Naive B cell (primary cell): ENCODE results near the gene TLE3. TPM values are rescaled to one million over a fixed set of nuclear protein-coding genes. Genes with fewer than 3 reads are reported as not detected.

Source experiments
- ATAC-seq, 2 donors: fragments of 150-1000 bp; cut with Tn5 transposase; 2 replicates each; pipeline ENCODE4 v1.10.0; 2021; ENCODE audit warnings: low read depth in 2 of 2, mild to moderate bottlenecking in 2 of 2, moderate library complexity in 2 of 2
- DNase-seq: peaks from one replicate; pipeline ENCODE4 v3.0.0; 2022
- H3K27ac Mint-ChIP-seq, 6 donors: one replicate each; pipeline ENCODE4 v1.8.0; 2020 to 2022; ENCODE audit warnings: mild to moderate bottlenecking in 6 of 6, mixed read lengths in 6 of 6, moderate library complexity in 5 of 6, inconsistent platforms in 2 of 6
- H3K27me3 Mint-ChIP-seq, 3 donors: one replicate each; pipeline ENCODE4 v1.8.0; 2021 to 2022; ENCODE audit warnings: mixed read lengths in 3 of 3, mild to moderate bottlenecking in 1 of 3
- H3K36me3 Mint-ChIP-seq, 2 donors: one replicate each; pipeline ENCODE4 v1.8.0; 2020 to 2022; ENCODE audit warnings: mixed read lengths in 2 of 2, inconsistent platforms in 1 of 2, mild to moderate bottlenecking in 1 of 2
- H3K4me1 Mint-ChIP-seq, 3 donors: one replicate each; pipeline ENCODE4 v1.8.0; 2020 to 2022; ENCODE audit warnings: mixed read lengths in 3 of 3, inconsistent platforms in 1 of 3, mild to moderate bottlenecking in 1 of 3, moderate library complexity in 1 of 3
- H3K4me3 Mint-ChIP-seq, 8 donors: one replicate each; pipeline ENCODE4 v1.8.0; 2020 to 2022; ENCODE audit warnings: mild to moderate bottlenecking in 8 of 8, mixed read lengths in 8 of 8, moderate library complexity in 8 of 8, inconsistent platforms in 2 of 8
- H3K9me3 Mint-ChIP-seq, 7 donors: one replicate each; pipeline ENCODE4 v1.8.0; 2020 to 2022; ENCODE audit warnings: mixed read lengths in 7 of 7, mild to moderate bottlenecking in 5 of 7, inconsistent platforms in 2 of 7, moderate library complexity in 1 of 7
- polyA plus RNA-seq, 6 donors: library from polyadenylated mRNA; unstranded; fragments of 300-500 nt; fragmentation: Illumina TruSeq; gene quantifications; one replicate each; pipeline ENCODE4 v1.2.3, GENCODE V29; 2021; ENCODE audit warnings: low read depth in 6 of 6

Gene TLE3
- polyA plus RNA-seq, 6 donors from 2014 or later = 0.40 to 37.9 (median 15.8) TPM

GRCh38 chr15:70068783-70069565, 28.7 kb downstream of the TLE3 start:
- no peak overlapping the region for H3K4me3 Mint-ChIP-seq
- H3K27me3 Mint-ChIP-seq = no peaks in the 10 kb centered on the region
- no peaks in the 10 kb centered on the region for H3K9me3 Mint-ChIP-seq
- H3K36me3 Mint-ChIP-seq = peaks cover 37 to 57% of the 10 kb centered on the region in 2 donors
- peaks cover 38 to 42% (median 40%) of the 10 kb centered on the region in 3 donors for H3K4me1 Mint-ChIP-seq
- DNase-seq = no peak
- no peak for ATAC-seq
- H3K27ac Mint-ChIP-seq = peak overlapping the region in 1 of 6 donors; percentile 65

DNA sequence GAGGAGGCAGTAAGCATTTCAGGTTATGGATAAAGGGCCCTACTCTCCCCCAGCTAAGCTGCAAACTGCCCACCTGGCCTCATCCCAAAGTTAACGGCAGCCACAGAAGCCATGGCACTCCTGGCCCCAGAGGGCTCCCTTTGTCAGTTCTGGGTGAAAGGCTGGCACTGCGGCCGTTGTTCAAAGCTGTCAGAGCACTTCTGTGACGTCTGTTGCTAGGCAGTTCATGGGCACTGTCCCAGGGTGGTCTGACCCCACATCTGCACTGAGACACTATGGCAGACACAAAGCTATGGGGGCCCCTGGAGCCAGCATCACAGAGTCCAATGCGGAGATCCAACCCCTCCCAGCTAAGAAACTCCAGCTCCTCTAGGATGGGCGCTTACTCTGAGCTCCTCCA, 30.0 kb downstream of the TLE3 start:
- H3K27ac Mint-ChIP-seq = no peak overlapping the region
- ATAC-seq (no peak), DNase-seq (no peak)
- H3K4me3 Mint-ChIP-seq = no peak overlapping the region
- H3K36me3 Mint-ChIP-seq = peaks cover 24 to 44% of the 10 kb centered on the region in 2 donors
- peaks cover 25 to 29% (median 27%) of the 10 kb centered on the region in 3 donors for H3K4me1 Mint-ChIP-seq
- H3K27me3 Mint-ChIP-seq = no peaks in the 10 kb centered on the region
- no peaks in the 10 kb centered on the region for H3K9me3 Mint-ChIP-seq

- Mint-ChIP-seq H3K27ac (peak overlapping the region in 4 of 6 donors; percentile 34 to 63 (median 46)), H3K36me3 (peaks cover 24 to 38% of the 10 kb centered on the region in 2 donors), H3K4me3 (peak overlapping the region in 1 of 8 donors; percentile 47), H3K27me3 (no peaks in the 10 kb centered on the region), H3K9me3 (no peaks in the 10 kb centered on the region), H3K4me1 (peaks cover 19 to 23% (median 20%) of the 10 kb centered on the region in 3 donors)
- no peak for DNase-seq
- no peak for ATAC-seq
Measured at GRCh38 chr15:70067011-70067410, 30.7 kb downstream of the TLE3 start.

- Mint-ChIP-seq H3K36me3 (peaks cover 24 to 32% of the 10 kb centered on the region in 2 donors), H3K4me1 (peaks cover 14 to 17% (median 14%) of the 10 kb centered on the region in 3 donors), H3K27me3 (no peaks in the 10 kb centered on the region), H3K4me3 (no peak overlapping the region), H3K9me3 (no peaks in the 10 kb centered on the region), H3K27ac (peak overlapping the region in 1 of 6 donors; percentile 67)
- DNase-seq (no peak), ATAC-seq (no peak)
Measured at GRCh38 chr15:70066447-70066846, 31.3 kb downstream of the TLE3 start.

DNA sequence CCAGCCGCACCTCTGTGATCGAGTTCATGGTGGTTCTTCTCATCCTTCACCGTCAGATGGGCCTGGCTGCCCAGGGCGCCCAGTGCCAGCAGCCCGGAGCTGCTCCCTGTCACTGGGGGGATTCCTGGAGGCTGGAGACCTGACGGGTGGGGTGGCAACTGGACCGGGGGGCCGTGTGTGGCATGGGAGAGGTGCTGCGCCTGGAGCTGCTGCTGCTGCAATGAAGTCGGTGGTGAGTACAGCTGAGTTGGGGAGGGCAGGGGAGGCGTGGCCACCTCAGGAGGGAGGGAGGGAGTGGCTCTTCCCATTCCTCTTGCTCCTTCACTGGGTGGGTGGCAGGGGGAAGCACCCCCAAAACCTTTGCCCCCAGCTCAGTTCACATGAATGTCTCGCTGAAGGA, 31.7 kb downstream of the TLE3 start:
- H3K36me3 Mint-ChIP-seq = peaks cover 20 to 27% of the 10 kb centered on the region in 2 donors
- H3K27ac Mint-ChIP-seq = peak overlapping the region in 1 of 6 donors; percentile 67
- ATAC-seq = no peak
- H3K4me3 Mint-ChIP-seq = no peak overlapping the region
- H3K27me3 Mint-ChIP-seq = no peaks in the 10 kb centered on the region
- H3K4me1 Mint-ChIP-seq = peaks cover 10 to 13% (median 11%) of the 10 kb centered on the region in 3 donors
- no peak for DNase-seq
- H3K9me3 Mint-ChIP-seq = no peaks in the 10 kb centered on the region

GRCh38 chr15:70065006-70065722, 32.6 kb downstream of the TLE3 start:
- peaks cover 5 to 10% (median 10%) of the 10 kb centered on the region in 3 donors for H3K4me1 Mint-ChIP-seq
- peak overlapping the region in 2 of 6 donors; percentile 26 to 83 for H3K27ac Mint-ChIP-seq
- H3K36me3 Mint-ChIP-seq = peaks cover 11 to 20% of the 10 kb centered on the region in 2 donors
- no peaks in the 10 kb centered on the region for H3K9me3 Mint-ChIP-seq
- H3K27me3 Mint-ChIP-seq = no peaks in the 10 kb centered on the region
- ATAC-seq (no peak), DNase-seq (no peak)
- no peak overlapping the region for H3K4me3 Mint-ChIP-seq

DNA sequence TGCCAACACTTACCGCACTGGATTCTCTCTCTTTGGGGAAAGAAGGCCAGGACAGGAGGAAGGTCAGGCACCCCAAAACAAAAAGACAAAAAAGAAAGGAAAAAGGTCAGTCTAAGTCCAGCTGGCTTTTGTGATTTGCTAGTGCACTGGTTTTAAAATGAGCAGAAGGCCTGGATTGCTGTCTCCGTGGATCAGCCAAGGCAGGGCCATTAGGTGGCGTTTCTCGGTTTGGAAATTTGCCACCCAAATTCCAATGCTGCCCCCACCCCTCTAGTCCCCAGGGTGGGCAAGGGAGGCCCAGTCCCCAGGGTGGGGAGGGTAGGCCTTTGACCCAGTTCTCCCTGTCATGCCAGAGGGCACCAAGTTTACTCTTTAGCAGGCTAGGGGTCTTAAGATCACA, 33.3 kb downstream of the TLE3 start:
- Mint-ChIP-seq H3K4me1 (peaks cover 6 to 13% (median 11%) of the 10 kb centered on the region in 3 donors), H3K9me3 (no peaks in the 10 kb centered on the region), H3K4me3 (no peak overlapping the region), H3K27ac (peak overlapping the region in 2 of 6 donors; percentile 71 to 79), H3K36me3 (peaks cover 8 to 27% of the 10 kb centered on the region in 2 donors), H3K27me3 (no peaks in the 10 kb centered on the region)
- DNase-seq (no peak), ATAC-seq (no peak)

GRCh38 chr15:70063980-70064379, 33.7 kb downstream of the TLE3 start:
- H3K4me1 Mint-ChIP-seq = peaks cover 6 to 17% (median 11%) of the 10 kb centered on the region in 3 donors
- H3K27ac Mint-ChIP-seq = peak overlapping the region in 4 of 6 donors; percentile 21 to 79 (median 48)
- DNase-seq (no peak), ATAC-seq (no peak)
- peaks cover 7 to 29% of the 10 kb centered on the region in 2 donors for H3K36me3 Mint-ChIP-seq
- no peaks in the 10 kb centered on the region for H3K9me3 Mint-ChIP-seq
- no peaks in the 10 kb centered on the region for H3K27me3 Mint-ChIP-seq
- peak overlapping the region in 1 of 8 donors; percentile 35 for H3K4me3 Mint-ChIP-seq

GRCh38 chr15:70063261-70063925, 34.3 kb downstream of the TLE3 start:
- DNase-seq (no peak), ATAC-seq (no peak)

DNA sequence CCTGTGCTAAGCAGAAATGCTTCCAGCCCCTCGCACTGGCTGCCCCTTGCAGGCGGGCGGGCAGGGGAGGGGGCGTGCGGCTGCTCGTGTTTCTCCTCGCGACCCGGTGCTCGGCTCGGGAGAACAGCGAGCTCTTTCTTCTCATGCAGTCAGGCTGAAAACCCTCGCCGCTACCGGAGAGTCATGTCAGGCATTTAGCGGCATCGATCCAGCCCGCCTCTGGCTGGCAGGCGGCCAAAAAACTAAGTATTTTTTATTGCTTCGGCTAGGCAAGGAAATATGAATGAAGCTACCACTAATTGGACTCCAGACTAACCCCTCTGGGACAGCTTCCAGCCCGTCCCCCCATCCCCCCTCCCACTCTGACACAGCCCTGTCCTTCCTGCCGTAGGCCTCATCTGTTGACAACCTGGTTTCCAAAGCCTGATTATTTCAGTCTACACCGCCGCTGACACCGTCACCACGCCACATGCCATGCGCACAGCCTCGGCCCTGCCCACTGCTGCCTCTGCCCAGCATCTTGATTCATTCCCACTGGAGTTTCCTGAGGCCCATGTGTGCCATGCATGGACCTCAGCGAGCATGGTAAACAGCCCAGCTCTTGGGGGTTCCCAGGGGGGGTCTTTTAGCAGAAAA, 35.3 kb downstream of the TLE3 start:
- no peaks in the 10 kb centered on the region for H3K9me3 Mint-ChIP-seq
- H3K36me3 Mint-ChIP-seq = peaks cover 0 to 34% of the 10 kb centered on the region in 2 donors

More at GRCh38 chr15:70063261-70063925, 34.3 kb downstream of the TLE3 start:
- Mint-ChIP-seq H3K27me3 (no peaks in the 10 kb centered on the region), H3K27ac (no peak overlapping the region), H3K9me3 (no peaks in the 10 kb centered on the region), H3K4me3 (no peak overlapping the region), H3K4me1 (peaks cover 4 to 13% (median 11%) of the 10 kb centered on the region in 3 donors), H3K36me3 (peaks cover 1 to 27% of the 10 kb centered on the region in 2 donors)

DNA sequence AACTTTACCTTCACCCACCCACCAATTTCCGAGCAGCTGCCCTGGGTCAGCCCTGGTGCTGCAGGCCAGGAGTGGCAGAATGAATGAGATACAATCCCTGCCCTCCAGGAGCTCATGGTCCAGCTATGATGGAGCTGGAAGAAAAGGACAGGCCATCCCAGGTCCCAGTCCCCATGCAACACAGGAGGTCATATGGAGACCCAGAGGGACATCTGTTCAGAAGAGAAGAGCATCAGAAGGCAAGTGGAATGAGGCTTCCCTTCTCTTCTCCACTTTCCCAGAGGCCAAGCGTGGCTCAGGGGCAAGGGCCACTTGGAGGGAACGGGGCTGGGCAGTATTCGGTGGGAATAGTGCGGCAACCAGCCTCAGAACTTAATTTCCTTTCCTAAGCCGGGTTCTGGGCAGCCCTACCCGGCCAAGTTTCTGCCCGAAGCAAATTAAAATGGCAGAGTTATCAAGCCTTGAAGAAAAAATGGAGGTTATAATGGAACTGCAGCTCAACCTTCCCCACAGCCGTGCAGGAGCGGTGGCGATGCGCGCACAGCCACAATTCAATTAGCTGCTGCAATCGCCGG, 35.9 kb downstream of the TLE3 start:
- Mint-ChIP-seq H3K4me3 (no peak overlapping the region), H3K9me3 (no peaks in the 10 kb centered on the region), H3K36me3 (peaks cover 0 to 28% of the 10 kb centered on the region in 2 donors), H3K27me3 (no peaks in the 10 kb centered on the region), H3K4me1 (peaks cover 0 to 10% (median 6%) of the 10 kb centered on the region in 3 donors), H3K27ac (peak overlapping the region in 1 of 6 donors; percentile 26)
- DNase-seq (no peak), ATAC-seq (no peak)

More for the DNA sequence above, 35.3 kb downstream of the TLE3 start:
- no peak for DNase-seq
- no peak overlapping the region for H3K4me3 Mint-ChIP-seq
- ATAC-seq = no peak
- peak overlapping the region in 1 of 6 donors; percentile 11 for H3K27ac Mint-ChIP-seq
- H3K4me1 Mint-ChIP-seq = peaks cover 1 to 13% (median 11%) of the 10 kb centered on the region in 3 donors
- H3K27me3 Mint-ChIP-seq = no peaks in the 10 kb centered on the region

GRCh38 chr15:70060993-70061305, 36.8 kb downstream of the TLE3 start:
- no peak for DNase-seq
- H3K4me1 Mint-ChIP-seq = peaks cover 0 to 10% (median 6%) of the 10 kb centered on the region in 3 donors
- H3K4me3 Mint-ChIP-seq = no peak overlapping the region
- no peaks in the 10 kb centered on the region for H3K9me3 Mint-ChIP-seq
- no peak for ATAC-seq
- no peaks in the 10 kb centered on the region for H3K27me3 Mint-ChIP-seq
- H3K36me3 Mint-ChIP-seq = peaks cover 0 to 23% of the 10 kb centered on the region in 2 donors
- peak overlapping the region in 1 of 6 donors; percentile 60 for H3K27ac Mint-ChIP-seq
